ENCODE measurements around the gene APBA2. TPM values are rescaled to one million over a fixed set of nuclear protein-coding genes. Genes with fewer than 3 reads are reported as not detected.
A peak's percentile ranks its signal among the peaks of the same experiment; 100 is the strongest.

The APBA2 gene
- total RNA-seq, 1 donor from 2014 or later, result 26.4 TPM

DNA sequence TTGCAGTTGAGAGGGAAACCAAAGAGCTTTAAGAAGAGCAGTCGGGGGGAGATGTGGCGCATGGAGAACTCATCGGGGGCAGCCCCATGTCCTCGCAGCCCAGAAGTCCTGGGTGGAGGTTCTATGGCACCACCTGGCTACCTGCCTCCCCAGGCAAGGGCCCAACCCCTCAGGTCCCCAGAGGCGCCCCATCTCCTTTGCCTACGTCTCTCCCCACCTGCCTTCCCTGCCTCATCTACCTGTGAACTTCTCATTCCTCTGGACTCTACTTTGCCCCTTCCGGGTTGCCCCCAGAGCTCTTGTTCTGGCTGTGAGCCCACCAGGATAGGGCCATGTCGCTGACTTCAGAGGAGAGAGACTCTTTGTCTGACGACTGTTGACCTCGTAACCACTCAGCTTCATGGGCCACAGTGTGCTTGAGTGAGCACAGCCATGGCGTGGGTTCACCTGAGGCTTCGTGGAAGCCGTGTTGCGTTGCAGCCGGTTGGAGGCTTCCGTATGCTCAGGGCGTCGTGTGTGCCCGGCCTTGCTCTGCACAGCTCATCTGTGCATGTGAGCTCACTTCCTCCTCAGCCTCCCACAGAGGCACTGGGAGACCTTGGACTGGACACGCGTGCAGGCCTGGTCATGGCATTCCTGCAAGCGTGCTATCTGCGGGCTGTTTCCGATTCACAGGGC, 13.4 kb downstream of the APBA2 start:
- TF ChIP-seq, protein P1, sequence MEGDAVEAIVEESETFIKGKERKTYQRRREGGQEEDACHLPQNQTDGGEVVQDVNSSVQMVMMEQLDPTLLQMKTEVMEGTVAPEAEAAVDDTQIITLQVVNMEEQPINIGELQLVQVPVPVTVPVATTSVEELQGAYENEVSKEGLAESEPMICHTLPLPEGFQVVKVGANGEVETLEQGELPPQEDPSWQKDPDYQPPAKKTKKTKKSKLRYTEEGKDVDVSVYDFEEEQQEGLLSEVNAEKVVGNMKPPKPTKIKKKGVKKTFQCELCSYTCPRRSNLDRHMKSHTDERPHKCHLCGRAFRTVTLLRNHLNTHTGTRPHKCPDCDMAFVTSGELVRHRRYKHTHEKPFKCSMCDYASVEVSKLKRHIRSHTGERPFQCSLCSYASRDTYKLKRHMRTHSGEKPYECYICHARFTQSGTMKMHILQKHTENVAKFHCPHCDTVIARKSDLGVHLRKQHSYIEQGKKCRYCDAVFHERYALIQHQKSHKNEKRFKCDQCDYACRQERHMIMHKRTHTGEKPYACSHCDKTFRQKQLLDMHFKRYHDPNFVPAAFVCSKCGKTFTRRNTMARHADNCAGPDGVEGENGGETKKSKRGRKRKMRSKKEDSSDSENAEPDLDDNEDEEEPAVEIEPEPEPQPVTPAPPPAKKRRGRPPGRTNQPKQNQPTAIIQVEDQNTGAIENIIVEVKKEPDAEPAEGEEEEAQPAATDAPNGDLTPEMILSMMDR (IDR thresholded peaks at IDR 0.05), result no peak
- peaks cover 6% of the 10 kb centered on the region for H3K9me3 Mint-ChIP-seq (ENCODE audit: low read depth)
- peak; percentile 54 for DNase-seq (ENCODE audit: low spot score)
- peaks cover 3% of the 10 kb centered on the region for H3K36me3 Mint-ChIP-seq (ENCODE audit: low read depth)
- peaks cover 14% of the 10 kb centered on the region for H3K4me1 Mint-ChIP-seq (ENCODE audit: low read depth)
- no peaks in the 10 kb centered on the region for H3K27me3 Mint-ChIP-seq (ENCODE audit: low read depth)
- H3K4me3 Mint-ChIP-seq (ENCODE audit: unreplicated experiment), result no peak overlapping the region
- no peak overlapping the region for H3K27ac Mint-ChIP-seq (ENCODE audit: unreplicated experiment)

DNA sequence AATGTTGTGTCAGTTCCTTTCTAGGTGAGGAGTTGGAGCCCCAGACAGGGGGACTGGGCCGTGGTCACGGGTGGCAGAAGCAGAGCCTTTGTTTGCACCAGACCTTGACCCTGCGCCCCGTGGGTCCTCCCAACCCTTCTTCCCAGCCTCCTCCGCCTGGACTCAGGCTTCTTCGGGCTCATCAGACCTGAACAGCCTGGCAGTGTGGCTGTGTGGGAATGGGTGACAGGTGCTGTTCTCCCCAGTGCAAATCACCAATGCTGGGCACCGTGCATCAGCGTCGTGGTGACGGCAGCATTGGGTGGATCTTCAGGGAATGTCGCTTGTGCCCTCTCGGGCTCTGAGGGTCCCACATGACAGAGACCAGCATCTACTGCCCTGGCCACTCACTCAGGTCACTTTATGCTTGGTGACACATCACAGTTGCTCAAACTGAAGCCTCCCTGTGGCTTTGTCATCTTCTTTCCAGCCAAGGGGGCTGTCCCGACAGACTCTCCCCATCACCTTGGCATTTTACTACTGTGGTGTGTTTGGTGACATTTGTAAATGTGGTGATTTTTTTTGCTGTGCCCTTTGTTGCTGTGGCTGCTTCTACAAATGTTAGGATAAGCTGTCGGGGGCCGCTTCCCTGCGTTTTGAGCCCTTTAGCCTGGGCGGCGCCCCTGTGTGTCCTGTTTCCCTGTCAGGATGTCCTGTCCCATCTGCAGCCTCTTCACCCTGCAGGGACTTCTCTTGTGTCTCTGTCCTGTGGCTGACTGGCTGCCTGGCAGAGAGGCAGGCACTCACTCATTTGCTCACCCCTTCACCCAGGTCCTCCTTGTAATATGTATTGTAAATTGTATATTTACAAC, 14.5 kb downstream of the APBA2 start:
- DNase-seq (ENCODE audit: low spot score), result peak; percentile 84
- peaks cover 3% of the 10 kb centered on the region for H3K36me3 Mint-ChIP-seq (ENCODE audit: low read depth)
- H3K27ac Mint-ChIP-seq (ENCODE audit: unreplicated experiment), result no peak overlapping the region
- peaks cover 14% of the 10 kb centered on the region for H3K4me1 Mint-ChIP-seq (ENCODE audit: low read depth)
- H3K27me3 Mint-ChIP-seq (ENCODE audit: low read depth), result no peaks in the 10 kb centered on the region
- H3K4me3 Mint-ChIP-seq (ENCODE audit: unreplicated experiment), result no peak overlapping the region
- H3K9me3 Mint-ChIP-seq (ENCODE audit: low read depth), result peaks cover 6% of the 10 kb centered on the region
- TF ChIP-seq, protein P1 (IDR thresholded peaks at IDR 0.05), result no peak

DNA sequence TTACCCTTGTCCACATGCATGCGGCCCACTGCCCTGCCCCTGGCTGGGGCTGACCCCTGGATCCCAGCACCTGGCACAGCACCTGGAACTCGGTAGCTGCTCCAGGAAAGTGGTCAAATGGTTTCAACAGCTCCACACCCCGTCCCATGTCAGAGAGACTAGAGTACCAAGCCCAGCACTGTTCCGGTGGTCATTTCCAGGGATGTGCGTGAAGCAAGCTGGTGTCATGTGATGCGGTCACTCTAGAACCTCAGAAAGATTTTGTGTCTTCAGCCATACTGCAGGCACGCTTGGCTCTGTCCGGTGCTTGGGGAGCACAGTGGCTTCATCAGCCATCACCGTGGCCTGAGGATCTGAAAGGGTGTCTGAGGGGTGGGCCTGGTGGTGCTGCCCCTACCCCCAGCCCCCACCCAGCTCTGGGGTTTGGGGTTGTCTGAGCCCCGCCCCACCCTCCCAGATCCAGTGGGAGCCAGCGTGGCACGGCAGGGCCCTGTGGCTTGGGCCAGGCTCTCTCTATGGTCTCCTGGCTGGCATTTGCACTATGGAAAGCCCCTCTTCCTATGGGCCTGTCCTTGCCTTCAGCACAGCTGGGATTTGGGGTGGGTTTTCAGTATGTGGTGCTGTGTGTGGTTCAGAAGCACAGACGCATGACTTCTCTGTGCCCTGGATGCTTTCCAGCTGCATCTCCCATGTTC, 15.3 kb downstream of the APBA2 start:
- TF ChIP-seq, protein P1 (IDR thresholded peaks at IDR 0.05), result no peak
- Mint-ChIP-seq H3K9me3 (ENCODE audit: low read depth) (peaks cover 6% of the 10 kb centered on the region), H3K4me1 (ENCODE audit: low read depth) (peaks cover 14% of the 10 kb centered on the region), H3K27ac (ENCODE audit: unreplicated experiment) (no peak overlapping the region), H3K27me3 (ENCODE audit: low read depth) (no peaks in the 10 kb centered on the region), H3K36me3 (ENCODE audit: low read depth) (peaks cover 3% of the 10 kb centered on the region), H3K4me3 (ENCODE audit: unreplicated experiment) (no peak overlapping the region)
- DNase-seq (ENCODE audit: low spot score), result peak; percentile 57

DNA sequence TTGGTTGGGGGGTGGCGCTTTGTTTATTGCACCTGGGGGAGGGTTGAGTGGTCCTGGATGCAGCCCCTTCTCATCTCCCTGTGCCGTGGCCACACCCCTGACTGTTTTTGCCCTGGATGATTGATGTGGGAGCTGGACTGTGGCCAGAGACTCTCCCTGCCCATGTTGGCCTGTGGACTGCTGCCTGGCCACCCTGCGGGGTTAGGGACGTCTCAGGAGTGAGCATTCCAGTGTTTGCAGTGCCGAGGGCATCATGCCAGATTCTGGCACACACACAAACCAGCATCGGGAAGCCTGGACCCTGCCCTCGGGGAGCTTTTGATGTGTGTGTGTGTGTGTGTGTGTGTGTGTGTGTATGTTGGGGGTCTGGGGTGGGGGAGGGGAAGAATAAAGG, 15.8 kb downstream of the APBA2 start:
- H3K27me3 Mint-ChIP-seq (ENCODE audit: low read depth), result no peaks in the 10 kb centered on the region
- peak; percentile 68 for DNase-seq (ENCODE audit: low spot score)
- peaks cover 6% of the 10 kb centered on the region for H3K9me3 Mint-ChIP-seq (ENCODE audit: low read depth)
- H3K4me3 Mint-ChIP-seq (ENCODE audit: unreplicated experiment), result no peak overlapping the region
- H3K36me3 Mint-ChIP-seq (ENCODE audit: low read depth), result peaks cover 3% of the 10 kb centered on the region
- H3K4me1 Mint-ChIP-seq (ENCODE audit: low read depth), result peaks cover 13% of the 10 kb centered on the region
- H3K27ac Mint-ChIP-seq (ENCODE audit: unreplicated experiment), result no peak overlapping the region
- TF ChIP-seq, protein P1 (IDR thresholded peaks at IDR 0.05), result no peak

Data from chondrocyte (in vitro differentiated cells).